Measurements from ENCODE around the gene ASGR2.
"Not testable (repeated sequence)": the region's sequence is repeated elsewhere in the genome, so short reads cannot be mapped to it uniquely, and the experiment has no call there.

The ASGR2 gene

DNA sequence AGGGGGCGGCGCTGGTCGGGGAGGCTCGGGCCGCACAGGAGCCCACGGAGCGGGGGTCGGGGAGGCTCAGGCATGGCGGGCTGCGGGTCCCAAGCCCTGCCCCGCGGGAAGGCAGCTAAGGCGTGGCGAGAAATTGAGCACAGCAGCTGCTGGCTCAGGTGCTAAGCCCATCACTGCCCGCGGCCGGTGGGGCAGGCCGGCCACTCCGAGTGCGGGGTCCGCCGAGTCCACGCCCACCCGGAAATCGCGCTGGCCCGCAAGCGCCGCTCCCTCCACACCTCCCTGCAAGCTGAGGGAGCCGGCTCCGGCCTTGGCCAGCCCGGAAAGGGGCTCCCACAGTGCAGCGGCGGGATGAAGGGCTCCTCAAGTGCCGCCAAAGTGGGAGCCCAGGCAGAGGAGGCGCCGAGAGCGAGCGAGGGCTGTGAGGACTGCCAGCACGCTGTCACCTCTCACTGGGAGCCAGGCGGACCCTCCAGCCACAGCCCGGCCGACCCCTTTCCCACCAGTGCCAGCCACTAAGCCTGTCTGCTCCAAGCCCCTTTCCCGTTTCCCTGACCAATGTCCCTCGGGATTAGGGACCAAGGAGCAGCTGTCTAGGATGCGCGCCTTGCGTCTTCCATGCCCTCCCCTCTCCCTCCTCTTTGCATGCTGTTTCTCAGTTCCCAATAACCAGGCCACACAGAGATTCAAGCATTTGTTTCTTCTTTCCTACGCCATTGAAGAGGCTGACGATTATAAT is 13.8 kb downstream of the ASGR2 start:
- not testable (repeated sequence) for H3K27ac ChIP-seq (ENCODE audit: low read length); H3K36me3 ChIP-seq (ENCODE audit: control insufficient read depth, insufficient read depth, low read length); H3K4me1 ChIP-seq (ENCODE audit: control insufficient read depth, insufficient read depth, low read length); H3K9me3 ChIP-seq (ENCODE audit: control insufficient read depth, insufficient read depth, low read length); H3K4me3 ChIP-seq (ENCODE audit: low read length); DNase-seq (ENCODE audit: low read depth, low spot score); H3K27me3 ChIP-seq (ENCODE audit: control insufficient read depth, insufficient read depth, low read length)
- no CpG with 5 or more reads among the region's 50 CpGs for WGBS (ENCODE audit: insufficient coverage, insufficient read length)

DNA sequence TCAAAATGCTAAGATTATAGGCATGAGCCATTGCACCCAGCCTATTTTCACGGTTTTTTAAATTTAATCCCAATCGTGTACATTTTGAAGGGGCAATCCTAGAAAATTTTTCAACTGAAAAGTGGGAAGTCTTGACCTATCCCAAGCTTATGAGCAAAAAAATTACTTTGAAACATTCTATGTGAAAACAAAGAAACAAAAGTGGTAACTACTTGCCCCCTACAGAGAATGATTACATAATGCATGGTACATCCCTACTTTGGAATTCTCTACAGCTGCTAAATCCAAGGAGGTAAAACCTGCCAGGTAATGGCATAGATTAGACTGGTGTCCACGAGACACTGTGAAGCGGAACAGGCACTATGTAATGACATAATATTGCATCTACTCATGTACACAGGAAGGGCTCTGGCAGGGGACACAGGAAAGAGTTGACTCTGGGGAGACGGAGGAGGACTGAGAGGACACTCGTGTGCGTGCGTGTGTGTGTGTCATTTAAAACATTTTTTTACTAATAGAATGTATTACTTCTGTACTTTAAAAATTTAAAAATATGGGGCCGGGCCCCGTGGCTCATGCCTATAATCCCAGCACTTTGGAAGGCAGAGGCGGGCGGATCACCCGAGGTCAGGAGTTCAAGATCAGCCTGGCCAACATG is 15.7 kb downstream of the ASGR2 start:
- H3K36me3 ChIP-seq (ENCODE audit: control insufficient read depth, insufficient read depth, low read length): no peaks in the 10 kb centered on the region; the same call in 1 of the 2 replicates
- H3K4me3 ChIP-seq (ENCODE audit: low read length): no peak overlapping the region
- H3K27me3 ChIP-seq (ENCODE audit: control insufficient read depth, insufficient read depth, low read length): no peaks in the 10 kb centered on the region
- H3K4me1 ChIP-seq (ENCODE audit: control insufficient read depth, insufficient read depth, low read length): no peaks in the 10 kb centered on the region
- H3K27ac ChIP-seq (ENCODE audit: low read length): no peak overlapping the region
- DNase-seq (ENCODE audit: low read depth, low spot score): no peak
- H3K9me3 ChIP-seq (ENCODE audit: control insufficient read depth, insufficient read depth, low read length): no peaks in the 10 kb centered on the region
- WGBS (ENCODE audit: insufficient coverage, insufficient read length): no CpG with 5 or more reads among the region's 13 CpGs

DNA sequence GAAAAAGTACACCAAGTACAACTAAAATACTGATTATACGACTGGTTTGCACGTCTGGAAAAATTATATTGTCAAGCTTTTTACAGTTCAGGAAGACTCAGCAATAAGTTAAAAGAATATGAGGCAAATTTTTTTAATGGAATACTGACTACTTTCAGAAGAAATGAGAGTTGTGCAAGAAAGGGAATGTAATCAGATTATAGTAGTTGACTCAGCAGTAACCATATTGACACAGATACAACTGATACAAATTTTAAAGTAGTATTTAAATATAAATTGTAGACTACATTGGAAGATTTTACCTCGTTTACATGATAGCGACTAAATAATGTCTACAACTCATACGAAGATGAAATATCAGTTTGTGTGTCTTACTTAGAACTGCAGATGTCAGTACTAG is 16.7 kb downstream of the ASGR2 start:
- H3K36me3 ChIP-seq (ENCODE audit: control insufficient read depth, insufficient read depth, low read length): no peaks in the 10 kb centered on the region; the same call in 1 of the 2 replicates
- no peaks in the 10 kb centered on the region for H3K9me3 ChIP-seq (ENCODE audit: control insufficient read depth, insufficient read depth, low read length)
- WGBS (ENCODE audit: insufficient coverage, insufficient read length): no CpG with 5 or more reads among the region's 5 CpGs
- no peaks in the 10 kb centered on the region for H3K27me3 ChIP-seq (ENCODE audit: control insufficient read depth, insufficient read depth, low read length)
- H3K27ac ChIP-seq (ENCODE audit: low read length): no peak overlapping the region
- DNase-seq (ENCODE audit: low read depth, low spot score): no peak
- H3K4me3 ChIP-seq (ENCODE audit: low read length): no peak overlapping the region
- no peaks in the 10 kb centered on the region for H3K4me1 ChIP-seq (ENCODE audit: control insufficient read depth, insufficient read depth, low read length)

DNA sequence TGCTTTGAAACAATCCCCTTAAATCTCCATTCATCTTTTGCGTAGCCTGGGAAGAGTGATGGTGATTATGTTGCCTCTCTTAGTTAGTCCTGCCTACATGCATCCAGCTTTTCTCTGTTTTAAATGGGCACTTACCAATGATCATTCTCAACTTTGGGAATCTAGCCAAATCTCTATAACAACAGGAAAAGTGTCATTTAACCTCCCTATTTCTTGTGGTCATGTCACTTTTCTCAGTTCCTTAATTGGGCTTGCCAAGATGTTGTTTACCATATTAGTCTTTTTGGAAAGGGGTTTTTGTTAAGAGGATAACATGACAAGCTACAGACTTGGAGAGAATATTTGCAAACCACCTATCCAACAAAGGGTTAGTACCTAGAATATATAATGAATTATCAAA is 19.0 kb downstream of the ASGR2 start:
- Histone ChIP-seq H3K9me3 (ENCODE audit: control insufficient read depth, insufficient read depth, low read length) (no peaks in the 10 kb centered on the region), H3K36me3 (ENCODE audit: control insufficient read depth, insufficient read depth, low read length) (no peaks in the 10 kb centered on the region; the same call in 1 of the 2 replicates), H3K27me3 (ENCODE audit: control insufficient read depth, insufficient read depth, low read length) (no peaks in the 10 kb centered on the region), H3K4me3 (ENCODE audit: low read length) (no peak overlapping the region), H3K27ac (ENCODE audit: low read length) (no peak overlapping the region), H3K4me1 (ENCODE audit: control insufficient read depth, insufficient read depth, low read length) (no peaks in the 10 kb centered on the region)
- no CpG with 5 or more reads among the region's 1 CpG for WGBS (ENCODE audit: insufficient coverage, insufficient read length)
- no peak for DNase-seq (ENCODE audit: low read depth, low spot score)

DNA sequence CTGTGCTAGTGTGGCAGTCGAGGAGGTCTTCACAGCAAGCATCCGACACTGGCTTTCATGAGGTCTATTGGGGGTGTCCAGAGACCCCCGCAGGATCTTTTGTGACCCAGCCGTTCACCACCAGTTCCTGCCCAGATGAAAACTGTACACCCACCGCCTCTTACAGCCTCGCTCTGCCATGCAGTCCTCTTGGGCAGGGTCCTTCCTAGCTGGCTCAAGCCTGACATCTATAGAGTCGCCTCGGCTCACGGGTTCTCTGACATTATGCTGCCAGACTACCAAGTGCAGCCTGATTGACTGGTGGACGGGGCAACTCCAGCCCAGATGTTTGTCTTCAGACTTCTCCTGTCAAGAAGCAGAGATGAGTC is 20.0 kb downstream of the ASGR2 start:
- DNase-seq (ENCODE audit: low read depth, low spot score): no peak
- Histone ChIP-seq H3K4me3 (ENCODE audit: low read length) (no peak overlapping the region), H3K9me3 (ENCODE audit: control insufficient read depth, insufficient read depth, low read length) (no peaks in the 10 kb centered on the region), H3K36me3 (ENCODE audit: control insufficient read depth, insufficient read depth, low read length) (no peaks in the 10 kb centered on the region), H3K27ac (ENCODE audit: low read length) (no peak overlapping the region), H3K27me3 (ENCODE audit: control insufficient read depth, insufficient read depth, low read length) (no peaks in the 10 kb centered on the region), H3K4me1 (ENCODE audit: control insufficient read depth, insufficient read depth, low read length) (no peaks in the 10 kb centered on the region)
- WGBS (ENCODE audit: insufficient coverage, insufficient read length): no CpG with 5 or more reads among the region's 10 CpGs

DNA sequence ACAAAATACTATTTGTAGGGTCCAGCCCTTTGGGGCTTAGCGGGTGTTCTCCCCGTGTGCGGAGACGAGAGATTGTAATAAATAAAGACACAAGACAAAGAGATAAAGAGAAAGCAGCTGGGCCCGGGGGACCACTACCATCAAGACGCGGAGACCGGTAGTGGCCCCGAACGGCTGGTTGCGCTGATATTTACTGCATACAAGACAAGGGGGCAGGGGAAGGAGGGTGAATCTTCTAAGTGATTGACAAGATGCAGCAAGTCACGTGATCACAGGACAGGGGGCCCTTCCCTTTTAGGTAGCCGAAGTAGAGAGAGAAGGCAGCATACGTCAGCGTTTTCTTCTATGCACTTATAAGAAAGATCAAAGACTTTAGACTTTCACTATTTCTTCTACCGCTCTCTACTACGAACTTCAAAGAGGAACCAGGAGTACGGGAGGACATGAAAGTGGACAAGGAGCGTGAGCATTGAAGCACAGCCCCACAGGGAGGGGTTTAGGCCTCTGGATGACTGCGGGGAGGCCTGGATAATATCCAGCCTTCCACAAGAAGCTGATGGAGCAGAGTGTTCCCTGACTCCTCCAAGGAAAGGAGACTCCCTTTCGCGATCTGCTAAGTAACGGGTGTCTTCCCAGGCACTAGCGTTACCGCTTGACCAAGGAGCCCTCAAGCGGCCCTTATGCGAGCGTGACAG is 23.2 kb downstream of the ASGR2 start:
- not testable (repeated sequence) for H3K4me3 ChIP-seq (ENCODE audit: low read length); H3K27ac ChIP-seq (ENCODE audit: low read length); DNase-seq (ENCODE audit: low read depth, low spot score); H3K36me3 ChIP-seq (ENCODE audit: control insufficient read depth, insufficient read depth, low read length); H3K9me3 ChIP-seq (ENCODE audit: control insufficient read depth, insufficient read depth, low read length); H3K27me3 ChIP-seq (ENCODE audit: control insufficient read depth, insufficient read depth, low read length); H3K4me1 ChIP-seq (ENCODE audit: control insufficient read depth, insufficient read depth, low read length)
- no CpG with 5 or more reads among the region's 28 CpGs for WGBS (ENCODE audit: insufficient coverage, insufficient read length)

DNA sequence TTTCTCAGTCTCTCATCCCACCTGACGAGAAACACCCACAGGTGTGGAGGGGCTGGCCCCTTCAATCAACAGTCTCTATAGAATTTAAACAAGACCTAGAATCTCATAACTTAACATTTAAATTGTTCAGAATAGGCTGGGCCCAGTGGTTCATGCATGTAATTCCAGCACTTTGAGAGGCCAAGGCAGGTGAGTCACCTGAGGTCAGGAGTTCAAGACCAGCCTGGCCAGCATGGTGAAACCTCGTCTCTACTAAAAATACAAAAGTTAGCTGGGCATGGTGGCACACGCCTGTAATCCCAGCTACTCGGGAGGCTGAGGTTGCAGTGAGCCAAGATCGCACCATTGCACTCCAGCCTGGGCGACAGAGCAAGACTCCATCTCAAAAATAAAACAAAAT is 25.1 kb downstream of the ASGR2 start:
- WGBS (ENCODE audit: insufficient coverage, insufficient read length): no CpG with 5 or more reads among the region's 6 CpGs
- H3K9me3 ChIP-seq (ENCODE audit: control insufficient read depth, insufficient read depth, low read length); H3K27me3 ChIP-seq (ENCODE audit: control insufficient read depth, insufficient read depth, low read length); H3K27ac ChIP-seq (ENCODE audit: low read length); DNase-seq (ENCODE audit: low read depth, low spot score); H3K4me1 ChIP-seq (ENCODE audit: control insufficient read depth, insufficient read depth, low read length); H3K4me3 ChIP-seq (ENCODE audit: low read length); H3K36me3 ChIP-seq (ENCODE audit: control insufficient read depth, insufficient read depth, low read length): not testable (repeated sequence)

DNA sequence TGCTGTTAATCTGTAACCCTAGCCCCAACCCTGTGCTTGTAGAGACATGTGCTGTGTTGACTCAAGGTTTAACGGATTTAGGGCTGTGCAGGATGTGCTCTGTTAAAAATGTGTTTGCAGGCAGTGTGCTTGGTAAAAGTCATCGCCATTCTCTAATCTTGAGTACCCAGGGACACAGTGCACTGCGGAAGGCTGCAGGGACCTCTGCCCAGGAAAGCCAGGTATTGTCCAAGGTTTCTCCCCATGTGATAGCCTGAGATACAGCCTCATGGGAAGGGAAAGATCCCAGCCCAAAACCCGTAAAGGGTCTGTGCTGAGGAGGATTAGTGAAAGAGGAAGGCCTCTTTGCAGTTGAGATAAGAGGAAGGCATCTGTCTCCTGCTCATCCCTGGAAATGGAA is 26.2 kb downstream of the ASGR2 start:
- not testable (repeated sequence) for DNase-seq (ENCODE audit: low read depth, low spot score); H3K4me1 ChIP-seq (ENCODE audit: control insufficient read depth, insufficient read depth, low read length); H3K27me3 ChIP-seq (ENCODE audit: control insufficient read depth, insufficient read depth, low read length); H3K36me3 ChIP-seq (ENCODE audit: control insufficient read depth, insufficient read depth, low read length); H3K27ac ChIP-seq (ENCODE audit: low read length); H3K4me3 ChIP-seq (ENCODE audit: low read length); H3K9me3 ChIP-seq (ENCODE audit: control insufficient read depth, insufficient read depth, low read length)
- WGBS (ENCODE audit: insufficient coverage, insufficient read length): no CpG with 5 or more reads among the region's 4 CpGs

DNA sequence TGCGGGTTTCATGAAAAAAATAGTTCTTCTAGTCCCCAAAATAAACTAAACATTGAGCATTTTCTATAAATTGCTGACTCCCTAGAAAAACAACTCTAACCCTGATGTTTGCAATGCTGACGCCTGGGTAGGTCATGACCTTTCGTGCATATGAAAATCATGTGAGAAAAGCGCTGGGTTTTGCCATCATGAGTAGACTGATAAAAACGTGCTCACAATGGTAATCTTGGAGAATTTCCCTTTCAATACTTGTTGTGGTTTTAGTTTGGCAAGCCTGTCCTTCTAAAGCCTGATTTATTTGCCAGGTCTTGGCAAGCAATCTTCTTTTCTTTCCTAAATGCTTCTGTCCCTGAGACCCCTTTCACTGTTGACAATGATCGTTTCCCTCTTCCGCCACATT is 30.5 kb downstream of the ASGR2 start:
- Histone ChIP-seq H3K4me3 (ENCODE audit: low read length) (no peak overlapping the region), H3K27ac (ENCODE audit: low read length) (no peak overlapping the region), H3K27me3 (ENCODE audit: control insufficient read depth, insufficient read depth, low read length) (no peaks in the 10 kb centered on the region), H3K36me3 (ENCODE audit: control insufficient read depth, insufficient read depth, low read length) (no peaks in the 10 kb centered on the region), H3K4me1 (ENCODE audit: control insufficient read depth, insufficient read depth, low read length) (no peaks in the 10 kb centered on the region), H3K9me3 (ENCODE audit: control insufficient read depth, insufficient read depth, low read length) (no peaks in the 10 kb centered on the region)
- no peak for DNase-seq (ENCODE audit: low read depth, low spot score)
- no CpG with 5 or more reads among the region's 7 CpGs for whole genome bisulfite sequencing (ENCODE audit: insufficient coverage, insufficient read length)

DNA sequence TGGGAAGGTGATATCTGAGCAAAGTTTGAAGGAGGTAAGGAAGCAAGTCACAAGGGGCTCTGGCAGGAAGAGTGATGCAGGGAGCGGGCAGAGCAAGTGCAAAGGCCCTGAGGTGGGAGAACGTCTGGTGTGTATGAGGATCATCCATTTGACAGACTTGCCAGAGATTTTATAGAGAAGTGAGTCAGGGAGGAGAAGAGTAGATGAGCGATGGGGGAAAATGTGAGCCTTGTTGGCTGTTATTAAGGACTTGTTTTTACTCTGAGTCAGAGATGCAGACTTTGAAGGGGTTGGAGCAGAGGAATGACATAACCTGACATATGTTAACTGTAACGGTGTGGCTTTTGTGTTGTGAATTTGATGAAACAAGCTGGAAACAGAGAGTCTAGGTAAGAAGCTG is 31.0 kb downstream of the ASGR2 start:
- Histone ChIP-seq H3K36me3 (ENCODE audit: control insufficient read depth, insufficient read depth, low read length) (no peaks in the 10 kb centered on the region), H3K4me1 (ENCODE audit: control insufficient read depth, insufficient read depth, low read length) (no peaks in the 10 kb centered on the region), H3K27ac (ENCODE audit: low read length) (no peak overlapping the region), H3K27me3 (ENCODE audit: control insufficient read depth, insufficient read depth, low read length) (no peaks in the 10 kb centered on the region), H3K9me3 (ENCODE audit: control insufficient read depth, insufficient read depth, low read length) (no peaks in the 10 kb centered on the region), H3K4me3 (ENCODE audit: low read length) (no peak overlapping the region)
- no CpG with 5 or more reads among the region's 4 CpGs for WGBS (ENCODE audit: insufficient coverage, insufficient read length)
- no peak for DNase-seq (ENCODE audit: low read depth, low spot score)
